ENCODE results near the gene EHD2.
"Not testable (repeated sequence)": the region's sequence is repeated elsewhere in the genome, so short reads cannot be mapped to it uniquely, and the experiment has no call there.

Gene EHD2

GRCh38 chr19:47713046-47714021 is at the start of gene EHD2:
Gene EHD2, plus strand, starts transcription at chr19:47713422. Its CDS starts 3,191 bp downstream, at chr19:47716613.
- POLR2A ChIA-PET, result interaction anchor here (0.9 to 2.7 kb wide), 2 partner anchors 9 to 31 kb away, joined by 3 to 19 read pairs; partner anchors contain the start of gene NOP53
- peak; percentile 80 for DNase-seq (ENCODE audit: extremely low spot score)
- TF ChIP-seq NFRKB (IDR thresholded peaks at IDR 0.05) (no peak), FOXM1 (IDR thresholded peaks at IDR 0.05; ENCODE audit: borderline replicate concordance) (0 out of 2 replicates have a peak, but pooled peaks have one; percentile 19)
- CTCF ChIA-PET, result interaction anchor here (0.5 to 1.8 kb wide), 11 partner anchors 8 to 277 kb away, joined by 3 to 21 read pairs (median 4); partner anchors contain the start of gene NOP53

GRCh38 chr19:47663435-47663910 is 49.7 kb upstream of the EHD2 start:
- no peak for TF ChIP-seq HDGF (IDR thresholded peaks at IDR 0.05; ENCODE audit: borderline replicate concordance)
- ChIA-PET CTCF (no interaction called here), POLR2A (no interaction called here)
- no peak for DNase-seq (ENCODE audit: extremely low spot score)

- ChIA-PET CTCF (no interaction called here), POLR2A (no interaction called here)
- no peak for TF ChIP-seq HDGF (IDR thresholded peaks at IDR 0.05; ENCODE audit: borderline replicate concordance)
- no peak for TF ChIP-seq TARDBP (IDR thresholded peaks at IDR 0.05)
- TF ChIP-seq ARNT (IDR thresholded peaks at IDR 0.05), result no peak
- TF ChIP-seq NFRKB (IDR thresholded peaks at IDR 0.05), result no peak
- TF ChIP-seq CTBP1 (IDR thresholded peaks at IDR 0.05; ENCODE audit: borderline replicate concordance), result no peak
- TF ChIP-seq LEF1 (IDR thresholded peaks at IDR 0.05; ENCODE audit: borderline replicate concordance), result no peak
- no peak for TF ChIP-seq SUZ12 (IDR thresholded peaks at IDR 0.05)
- no peak for TF ChIP-seq PKNOX1 (IDR thresholded peaks at IDR 0.05)
- TF ChIP-seq BHLHE40 (IDR thresholded peaks at IDR 0.05; ENCODE audit: borderline replicate concordance), result no peak
- TF ChIP-seq ZNF384 (IDR thresholded peaks at IDR 0.05), result no peak
- TF ChIP-seq L3MBTL2 (conservative IDR thresholded peaks at IDR 0.05), result no peak
- no peak for TF ChIP-seq FOXK2 (IDR thresholded peaks at IDR 0.05)
- no peak for DNase-seq (ENCODE audit: extremely low spot score)
Observed at GRCh38 chr19:47663911-47664771, 49.1 kb upstream of the EHD2 start.

GRCh38 chr19:47668556-47668955 is 44.7 kb upstream of the EHD2 start:
- CTCF ChIA-PET, result interaction anchor here (0.6 kb wide), 1 partner anchor 231 kb away, joined by 3 read pairs; no protein-coding TSS in a partner anchor
- DNase-seq (ENCODE audit: extremely low spot score); POLR2A ChIA-PET: not testable (repeated sequence)

GRCh38 chr19:47670736-47671135 is 42.5 kb upstream of the EHD2 start:
- CTCF ChIA-PET, result no interaction called here
- POLR2A ChIA-PET, result no interaction called here
- TF ChIP-seq L3MBTL2 (conservative IDR thresholded peaks at IDR 0.05) (no peak), FOXK2 (IDR thresholded peaks at IDR 0.05) (no peak), NFRKB (IDR thresholded peaks at IDR 0.05) (no peak), ZNF384 (IDR thresholded peaks at IDR 0.05) (no peak), PKNOX1 (IDR thresholded peaks at IDR 0.05) (no peak), ELF4 (IDR thresholded peaks at IDR 0.05) (no peak), ARNT (IDR thresholded peaks at IDR 0.05) (no peak)
- DNase-seq (ENCODE audit: extremely low spot score), result no peak

- ChIA-PET CTCF (no interaction called here), POLR2A (no interaction called here)
- DNase-seq (ENCODE audit: extremely low spot score), result no peak
- TF ChIP-seq CTBP1 (IDR thresholded peaks at IDR 0.05; ENCODE audit: borderline replicate concordance), result no peak
- TF ChIP-seq PKNOX1 (IDR thresholded peaks at IDR 0.05), result no peak
- TF ChIP-seq LEF1 (IDR thresholded peaks at IDR 0.05; ENCODE audit: borderline replicate concordance), result no peak
- TF ChIP-seq BHLHE40 (IDR thresholded peaks at IDR 0.05; ENCODE audit: borderline replicate concordance), result no peak
- TF ChIP-seq SUZ12 (IDR thresholded peaks at IDR 0.05), result no peak
- TF ChIP-seq ELF4 (IDR thresholded peaks at IDR 0.05), result no peak
- TF ChIP-seq FOXM1 (IDR thresholded peaks at IDR 0.05; ENCODE audit: borderline replicate concordance), result no peak
- no peak for TF ChIP-seq ZNF384 (IDR thresholded peaks at IDR 0.05)
Observed at GRCh38 chr19:47671499-47671898, 41.7 kb upstream of the EHD2 start.

GRCh38 chr19:47673426-47673825 is 39.8 kb upstream of the EHD2 start:
- TF ChIP-seq LEF1 (IDR thresholded peaks at IDR 0.05; ENCODE audit: borderline replicate concordance) (no peak), FOXM1 (IDR thresholded peaks at IDR 0.05; ENCODE audit: borderline replicate concordance) (no peak), PKNOX1 (IDR thresholded peaks at IDR 0.05) (no peak), TARDBP (IDR thresholded peaks at IDR 0.05) (no peak), BHLHE40 (IDR thresholded peaks at IDR 0.05; ENCODE audit: borderline replicate concordance) (no peak), HDGF (IDR thresholded peaks at IDR 0.05; ENCODE audit: borderline replicate concordance) (no peak), FOXA1 (IDR thresholded peaks at IDR 0.05) (no peak), SP1 (IDR thresholded peaks at IDR 0.05) (no peak), FOXK2 (IDR thresholded peaks at IDR 0.05) (no peak), CTBP1 (IDR thresholded peaks at IDR 0.05; ENCODE audit: borderline replicate concordance) (no peak), L3MBTL2 (conservative IDR thresholded peaks at IDR 0.05) (no peak), ELF4 (IDR thresholded peaks at IDR 0.05) (no peak), ZNF384 (IDR thresholded peaks at IDR 0.05) (no peak), NFRKB (IDR thresholded peaks at IDR 0.05) (no peak), SUZ12 (IDR thresholded peaks at IDR 0.05) (no peak), ARNT (IDR thresholded peaks at IDR 0.05) (no peak)
- ChIA-PET CTCF (interaction anchor here (0.6 kb wide), 1 partner anchor 396 kb away, joined by 3 read pairs; no protein-coding TSS in a partner anchor), POLR2A (no interaction called here)
- DNase-seq (ENCODE audit: extremely low spot score), result no peak

Data from HEK293T (cell line).